ENCODE data around the gene FOLH1.
"Not testable (repeated sequence)": the region's sequence is repeated elsewhere in the genome, so short reads cannot be mapped to it uniquely, and the experiment has no call there.

DNA sequence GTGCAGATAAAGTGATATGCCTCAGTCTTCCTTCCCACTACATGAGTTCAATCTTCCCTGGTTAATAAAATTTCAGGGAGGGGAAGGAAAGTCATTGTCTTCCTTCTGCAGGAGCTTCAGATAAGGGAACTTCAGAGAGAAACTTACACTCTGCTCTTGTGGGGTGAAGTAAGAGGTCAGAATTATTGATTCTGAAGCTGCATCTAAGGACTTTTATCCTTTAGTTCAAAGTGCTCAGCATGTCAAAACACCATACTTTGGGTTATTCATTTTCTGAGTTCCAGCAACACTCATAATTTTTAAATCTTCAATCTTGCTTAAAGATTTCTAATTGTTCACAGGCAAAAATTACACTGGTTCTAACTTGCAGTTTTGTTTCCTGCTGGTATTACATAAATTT lies 33.0 kb downstream of the FOLH1 start:
- TF ChIP-seq CTCF (IDR thresholded peaks at IDR 0.05); SIN3A (IDR thresholded peaks at IDR 0.05; ENCODE audit: borderline replicate concordance, insufficient read depth, low read depth, low read length); POLR2AphosphoS5 (IDR thresholded peaks at IDR 0.05; ENCODE audit: low read depth, low read length); TCF7L2 (IDR thresholded peaks at IDR 0.05; ENCODE audit: low read depth, low read length): not testable (repeated sequence)
- TF ChIP-seq, protein P1, sequence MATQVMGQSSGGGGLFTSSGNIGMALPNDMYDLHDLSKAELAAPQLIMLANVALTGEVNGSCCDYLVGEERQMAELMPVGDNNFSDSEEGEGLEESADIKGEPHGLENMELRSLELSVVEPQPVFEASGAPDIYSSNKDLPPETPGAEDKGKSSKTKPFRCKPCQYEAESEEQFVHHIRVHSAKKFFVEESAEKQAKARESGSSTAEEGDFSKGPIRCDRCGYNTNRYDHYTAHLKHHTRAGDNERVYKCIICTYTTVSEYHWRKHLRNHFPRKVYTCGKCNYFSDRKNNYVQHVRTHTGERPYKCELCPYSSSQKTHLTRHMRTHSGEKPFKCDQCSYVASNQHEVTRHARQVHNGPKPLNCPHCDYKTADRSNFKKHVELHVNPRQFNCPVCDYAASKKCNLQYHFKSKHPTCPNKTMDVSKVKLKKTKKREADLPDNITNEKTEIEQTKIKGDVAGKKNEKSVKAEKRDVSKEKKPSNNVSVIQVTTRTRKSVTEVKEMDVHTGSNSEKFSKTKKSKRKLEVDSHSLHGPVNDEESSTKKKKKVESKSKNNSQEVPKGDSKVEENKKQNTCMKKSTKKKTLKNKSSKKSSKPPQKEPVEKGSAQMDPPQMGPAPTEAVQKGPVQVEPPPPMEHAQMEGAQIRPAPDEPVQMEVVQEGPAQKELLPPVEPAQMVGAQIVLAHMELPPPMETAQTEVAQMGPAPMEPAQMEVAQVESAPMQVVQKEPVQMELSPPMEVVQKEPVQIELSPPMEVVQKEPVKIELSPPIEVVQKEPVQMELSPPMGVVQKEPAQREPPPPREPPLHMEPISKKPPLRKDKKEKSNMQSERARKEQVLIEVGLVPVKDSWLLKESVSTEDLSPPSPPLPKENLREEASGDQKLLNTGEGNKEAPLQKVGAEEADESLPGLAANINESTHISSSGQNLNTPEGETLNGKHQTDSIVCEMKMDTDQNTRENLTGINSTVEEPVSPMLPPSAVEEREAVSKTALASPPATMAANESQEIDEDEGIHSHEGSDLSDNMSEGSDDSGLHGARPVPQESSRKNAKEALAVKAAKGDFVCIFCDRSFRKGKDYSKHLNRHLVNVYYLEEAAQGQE (IDR thresholded peaks at IDR 0.05; ENCODE audit: insufficient read depth in 1 of 2, low read depth in 2 of 2, low read length in 1 of 2), result not testable (repeated sequence)

Data from Panc1 (cell line).